Mucosa of stomach (tissue), 1 donor: ENCODE measurements around the gene AGFG2.
"Not testable (repeated sequence)": the region's sequence is repeated elsewhere in the genome, so short reads cannot be mapped to it uniquely, and the experiment has no call there.

Source experiments
- H3K27me3 ChIP-seq: one replicate; pipeline ENCODE4 v1.7.0; 2013; ENCODE audit warnings: mild to moderate bottlenecking, low read length; ENCODE audit not compliant: control insufficient read depth, insufficient read depth
- H3K36me3 ChIP-seq: one replicate; pipeline ENCODE4 v1.7.0; 2013; ENCODE audit warnings: low read length; ENCODE audit not compliant: control insufficient read depth, insufficient read depth
- H3K4me1 ChIP-seq: one replicate; pipeline ENCODE4 v1.7.0; 2013; ENCODE audit warnings: mild to moderate bottlenecking, low read length; ENCODE audit not compliant: control insufficient read depth, insufficient read depth
- H3K4me3 ChIP-seq: one replicate; pipeline ENCODE4 v1.7.0; 2013; ENCODE audit warnings: low read length
- H3K9ac ChIP-seq: one replicate; pipeline ENCODE4 v1.7.0; 2013; ENCODE audit warnings: mild to moderate bottlenecking, low read length, moderate library complexity
- H3K9me3 ChIP-seq: one replicate; pipeline ENCODE4 v1.7.0; 2013; ENCODE audit warnings: mild to moderate bottlenecking, low read length, moderate library complexity; ENCODE audit not compliant: control insufficient read depth
- donor health status: Pancreatic carcinoma.

Gene AGFG2

GRCh38 chr7:100545360-100546128, 6.5 kb downstream of the AGFG2 start:
- H3K9me3 ChIP-seq = no peaks in the 10 kb centered on the region
- H3K9ac ChIP-seq = peak overlapping the region; percentile 30
- H3K4me1 ChIP-seq = peaks cover 59% of the 10 kb centered on the region
- H3K27me3 ChIP-seq = no peaks in the 10 kb centered on the region
- H3K4me3 ChIP-seq = no peak overlapping the region
- no peaks in the 10 kb centered on the region for H3K36me3 ChIP-seq

- Histone ChIP-seq H3K27me3 (no peaks in the 10 kb centered on the region), H3K9ac (peak overlapping the region; percentile 30), H3K9me3 (no peaks in the 10 kb centered on the region), H3K4me3 (no peak overlapping the region), H3K4me1 (peaks cover 59% of the 10 kb centered on the region), H3K36me3 (no peaks in the 10 kb centered on the region)
Observed at GRCh38 chr7:100546129-100546925, 7.3 kb downstream of the AGFG2 start.

GRCh38 chr7:100546926-100547800, 8.2 kb downstream of the AGFG2 start:
- Histone ChIP-seq H3K9ac (peak overlapping the region; percentile 30), H3K4me1 (peaks cover 59% of the 10 kb centered on the region), H3K4me3 (no peak overlapping the region), H3K27me3 (no peaks in the 10 kb centered on the region), H3K9me3 (no peaks in the 10 kb centered on the region), H3K36me3 (no peaks in the 10 kb centered on the region)

GRCh38 chr7:100547872-100548271, 8.9 kb downstream of the AGFG2 start:
- Histone ChIP-seq H3K4me3 (no peak overlapping the region), H3K27me3 (no peaks in the 10 kb centered on the region), H3K9ac (peak overlapping the region; percentile 6), H3K4me1 (peaks cover 54% of the 10 kb centered on the region), H3K36me3 (no peaks in the 10 kb centered on the region), H3K9me3 (no peaks in the 10 kb centered on the region)

- H3K9ac ChIP-seq = peak overlapping the region; percentile 12
- H3K36me3 ChIP-seq, H3K9me3 ChIP-seq, H3K27me3 ChIP-seq, H3K4me3 ChIP-seq: not testable (repeated sequence)
- H3K4me1 ChIP-seq = peaks cover 54% of the 10 kb centered on the region
Observed at GRCh38 chr7:100548446-100548845, 9.4 kb downstream of the AGFG2 start.

- Histone ChIP-seq H3K9ac (no peak overlapping the region), H3K27me3 (no peaks in the 10 kb centered on the region), H3K9me3 (no peaks in the 10 kb centered on the region), H3K36me3 (peaks cover 6% of the 10 kb centered on the region), H3K4me1 (peaks cover 17% of the 10 kb centered on the region), H3K4me3 (no peak overlapping the region)
Observed at GRCh38 chr7:100552532-100552931, 13.5 kb downstream of the AGFG2 start.

- no peak overlapping the region for H3K4me3 ChIP-seq
- H3K9ac ChIP-seq = no peak overlapping the region
- no peaks in the 10 kb centered on the region for H3K27me3 ChIP-seq
- no peaks in the 10 kb centered on the region for H3K9me3 ChIP-seq
- H3K4me1 ChIP-seq = peaks cover 12% of the 10 kb centered on the region
- peaks cover 6% of the 10 kb centered on the region for H3K36me3 ChIP-seq
Observed at GRCh38 chr7:100553032-100553431, 14.0 kb downstream of the AGFG2 start.

- Histone ChIP-seq H3K36me3 (peaks cover 6% of the 10 kb centered on the region), H3K9ac (no peak overlapping the region), H3K4me1 (peaks cover 8% of the 10 kb centered on the region), H3K27me3 (no peaks in the 10 kb centered on the region), H3K9me3 (no peaks in the 10 kb centered on the region), H3K4me3 (no peak overlapping the region)
Observed at GRCh38 chr7:100555701-100556100, 16.7 kb downstream of the AGFG2 start.

GRCh38 chr7:100556541-100556940, 17.5 kb downstream of the AGFG2 start:
- Histone ChIP-seq H3K4me1 (peaks cover 8% of the 10 kb centered on the region), H3K4me3 (no peak overlapping the region), H3K9ac (no peak overlapping the region), H3K9me3 (no peaks in the 10 kb centered on the region), H3K36me3 (peaks cover 6% of the 10 kb centered on the region), H3K27me3 (no peaks in the 10 kb centered on the region)

- H3K9ac ChIP-seq = no peak overlapping the region
- H3K36me3 ChIP-seq = peaks cover 6% of the 10 kb centered on the region
- H3K9me3 ChIP-seq = no peaks in the 10 kb centered on the region
- H3K4me3 ChIP-seq = no peak overlapping the region
- no peaks in the 10 kb centered on the region for H3K27me3 ChIP-seq
- H3K4me1 ChIP-seq = peaks cover 11% of the 10 kb centered on the region
Observed at GRCh38 chr7:100559127-100559526, 20.1 kb downstream of the AGFG2 start.

- Histone ChIP-seq H3K36me3 (peaks cover under 1% of the 10 kb centered on the region), H3K27me3 (no peaks in the 10 kb centered on the region), H3K4me1 (peaks cover 13% of the 10 kb centered on the region), H3K9me3 (no peaks in the 10 kb centered on the region), H3K4me3 (no peak overlapping the region), H3K9ac (no peak overlapping the region)
Observed at GRCh38 chr7:100561491-100562194, 22.6 kb downstream of the AGFG2 start.
